ENCODE results near the gene GPRC6A. TPM values are rescaled to one million over a fixed set of nuclear protein-coding genes. Genes with fewer than 3 reads are reported as not detected.
"Not testable (repeated sequence)": the region's sequence is repeated elsewhere in the genome, so short reads cannot be mapped to it uniquely, and the experiment has no call there.

Gene GPRC6A
- total RNA-seq, 4 donors from 2014 or later, result not detected

DNA sequence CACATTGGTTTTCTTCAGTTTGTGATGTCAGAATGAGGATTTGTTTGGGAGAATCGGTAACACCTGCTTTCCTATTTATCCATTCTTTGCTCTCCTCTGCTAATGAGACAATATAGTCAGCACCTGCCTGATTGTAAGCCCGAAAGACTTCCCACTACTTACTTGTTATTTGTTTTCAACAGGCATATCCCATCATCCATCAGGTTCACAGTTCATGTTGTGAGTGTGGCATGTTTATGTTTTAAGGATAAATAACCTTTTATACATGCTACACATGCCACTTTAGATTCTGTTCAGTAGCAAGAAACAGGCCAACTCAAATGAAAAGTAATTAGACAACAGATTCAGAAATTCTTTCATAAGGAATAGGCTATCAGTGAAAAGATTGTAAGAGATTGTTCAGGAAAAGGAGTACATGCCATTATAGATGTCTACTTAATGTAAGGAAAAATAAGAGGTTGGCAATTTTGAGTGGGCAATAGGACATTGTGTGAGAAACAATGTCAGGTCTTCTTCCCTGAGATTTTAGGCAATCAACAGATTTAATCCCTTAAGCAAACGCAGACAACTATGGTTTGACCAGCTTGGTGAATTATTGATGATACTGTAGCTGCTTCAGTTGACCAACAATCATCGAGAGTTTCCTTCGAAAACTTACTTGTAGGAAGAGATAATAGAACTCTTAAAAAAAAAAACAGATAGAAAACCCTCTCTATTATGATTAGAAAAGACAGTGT is 7.9 kb upstream of the GPRC6A start:
- H3K4me3 ChIP-seq, result no peak overlapping the region
- no peaks in the 10 kb centered on the region for H3K27me3 ChIP-seq
- TF ChIP-seq, protein P1, sequence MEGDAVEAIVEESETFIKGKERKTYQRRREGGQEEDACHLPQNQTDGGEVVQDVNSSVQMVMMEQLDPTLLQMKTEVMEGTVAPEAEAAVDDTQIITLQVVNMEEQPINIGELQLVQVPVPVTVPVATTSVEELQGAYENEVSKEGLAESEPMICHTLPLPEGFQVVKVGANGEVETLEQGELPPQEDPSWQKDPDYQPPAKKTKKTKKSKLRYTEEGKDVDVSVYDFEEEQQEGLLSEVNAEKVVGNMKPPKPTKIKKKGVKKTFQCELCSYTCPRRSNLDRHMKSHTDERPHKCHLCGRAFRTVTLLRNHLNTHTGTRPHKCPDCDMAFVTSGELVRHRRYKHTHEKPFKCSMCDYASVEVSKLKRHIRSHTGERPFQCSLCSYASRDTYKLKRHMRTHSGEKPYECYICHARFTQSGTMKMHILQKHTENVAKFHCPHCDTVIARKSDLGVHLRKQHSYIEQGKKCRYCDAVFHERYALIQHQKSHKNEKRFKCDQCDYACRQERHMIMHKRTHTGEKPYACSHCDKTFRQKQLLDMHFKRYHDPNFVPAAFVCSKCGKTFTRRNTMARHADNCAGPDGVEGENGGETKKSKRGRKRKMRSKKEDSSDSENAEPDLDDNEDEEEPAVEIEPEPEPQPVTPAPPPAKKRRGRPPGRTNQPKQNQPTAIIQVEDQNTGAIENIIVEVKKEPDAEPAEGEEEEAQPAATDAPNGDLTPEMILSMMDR (IDR thresholded peaks at IDR 0.05), result no peak
- TF ChIP-seq POLR2A (IDR thresholded peaks at IDR 0.05), result no peak
- no peaks in the 10 kb centered on the region for H3K9me3 ChIP-seq
- no peaks in the 10 kb centered on the region for H3K36me3 ChIP-seq
- no peak for DNase-seq
- no peaks in the 10 kb centered on the region for H3K4me1 ChIP-seq
- H3K27ac ChIP-seq, result no peak overlapping the region

DNA sequence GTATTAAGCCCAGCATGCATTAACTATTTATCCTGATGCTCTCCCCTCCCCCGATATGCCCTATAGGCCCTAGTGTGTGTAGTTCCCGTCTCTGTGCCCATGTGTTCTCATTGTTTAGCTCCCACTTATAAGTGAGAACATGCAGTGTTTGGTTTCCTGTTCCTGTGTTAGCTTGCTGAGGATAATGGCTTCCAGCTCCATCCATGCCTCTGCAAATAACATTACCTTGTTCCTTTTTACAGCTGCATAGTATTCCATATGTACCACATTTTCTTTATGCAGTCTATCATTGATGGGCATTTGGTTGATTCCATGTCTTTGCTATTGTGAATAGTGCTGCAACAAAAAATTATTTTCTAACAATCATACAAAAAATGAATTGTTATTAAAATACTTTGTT is 5.6 kb upstream of the GPRC6A start:
- H3K36me3 ChIP-seq, H3K27me3 ChIP-seq, H3K4me1 ChIP-seq, H3K4me3 ChIP-seq, H3K27ac ChIP-seq, DNase-seq, H3K9me3 ChIP-seq: not testable (repeated sequence)

DNA sequence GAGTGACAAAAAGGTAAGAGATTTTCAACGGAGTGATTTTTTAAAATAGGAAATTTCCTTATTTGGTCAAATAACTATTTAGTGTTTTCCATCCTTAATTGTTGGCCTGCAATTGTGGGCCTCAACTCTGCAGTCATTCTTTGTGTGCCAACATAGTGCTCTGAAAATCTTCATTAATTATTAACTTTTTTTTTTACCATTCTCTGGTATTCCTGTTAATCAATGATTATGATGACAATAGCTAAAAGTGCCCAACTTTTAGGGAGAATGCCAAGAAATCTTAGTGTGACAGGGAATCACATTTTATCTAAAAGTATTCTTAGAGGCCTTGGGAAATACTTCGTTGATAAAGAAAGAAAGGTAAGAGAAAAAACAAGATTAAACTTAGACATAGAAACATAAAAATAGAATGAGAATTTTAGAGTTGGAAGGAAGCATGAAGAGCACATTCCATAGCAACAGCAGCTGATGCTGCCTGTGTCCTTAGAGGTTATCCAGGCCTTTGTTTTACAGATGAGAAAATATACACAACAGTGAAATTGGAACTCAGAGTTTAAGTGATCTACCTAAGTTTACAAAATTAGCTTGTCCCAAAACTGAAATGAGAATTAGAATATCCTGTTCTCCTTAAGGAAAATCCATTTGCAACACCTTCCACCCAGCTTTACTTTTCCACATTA is 1.2 kb downstream of the GPRC6A start:
- TF ChIP-seq, protein P1 (IDR thresholded peaks at IDR 0.05), result no peak
- TF ChIP-seq POLR2A (IDR thresholded peaks at IDR 0.05), result no peak
- Histone ChIP-seq H3K4me1 (no peaks in the 10 kb centered on the region), H3K4me3 (no peak overlapping the region), H3K9me3 (no peaks in the 10 kb centered on the region), H3K27ac (no peak overlapping the region), H3K27me3 (no peaks in the 10 kb centered on the region), H3K36me3 (no peaks in the 10 kb centered on the region)
- no peak for DNase-seq

DNA sequence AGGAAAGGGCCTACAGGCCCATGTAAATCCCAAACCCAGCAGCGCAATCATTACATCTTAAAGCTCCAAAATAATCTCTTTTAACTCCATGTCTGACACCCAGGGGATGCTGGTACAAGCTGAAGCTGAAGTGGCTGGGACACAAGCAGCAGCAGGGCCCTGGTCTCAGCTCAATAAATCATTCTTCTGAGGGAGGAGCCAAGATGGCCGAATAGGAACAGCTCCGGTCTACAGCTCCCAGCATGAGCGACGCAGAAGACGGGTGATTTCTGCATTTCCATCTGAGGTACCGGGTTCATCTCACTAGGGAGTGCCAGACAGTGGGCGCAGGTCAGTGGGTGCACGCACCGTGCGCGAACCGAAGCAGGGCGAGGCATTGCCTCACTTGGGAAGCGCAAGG is 12.5 kb downstream of the GPRC6A start:
- DNase-seq, H3K36me3 ChIP-seq, H3K9me3 ChIP-seq, H3K4me3 ChIP-seq, H3K27me3 ChIP-seq, H3K27ac ChIP-seq, H3K4me1 ChIP-seq: not testable (repeated sequence)

DNA sequence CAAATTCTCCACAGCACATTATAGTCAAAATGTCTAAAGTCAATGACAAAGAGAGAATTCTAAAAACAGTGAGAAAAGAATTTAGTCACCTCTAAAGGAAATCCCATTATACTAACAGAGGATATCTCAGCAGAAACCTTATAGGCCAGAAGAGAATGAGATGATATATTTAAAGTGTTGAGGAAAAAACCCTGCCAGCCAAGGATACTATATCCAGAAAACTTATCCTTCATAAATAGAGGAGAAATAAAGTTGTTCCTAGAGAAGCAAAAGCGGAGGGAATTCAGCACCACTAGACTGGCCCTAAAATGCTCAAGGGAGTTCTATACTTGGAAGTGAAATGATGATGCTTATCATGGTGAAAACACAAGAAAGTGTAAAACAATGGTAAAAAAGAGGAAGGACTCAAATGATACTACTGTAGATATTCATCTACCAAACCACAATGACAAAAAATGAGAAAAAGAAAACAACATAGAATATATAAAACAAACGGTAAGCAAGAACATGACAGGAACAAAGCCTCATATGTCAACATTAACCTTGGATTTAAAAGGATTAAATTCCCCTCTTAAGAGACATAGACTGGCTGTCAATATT is 16.7 kb downstream of the GPRC6A start:
- no peaks in the 10 kb centered on the region for H3K9me3 ChIP-seq
- no peaks in the 10 kb centered on the region for H3K36me3 ChIP-seq
- H3K4me3 ChIP-seq, result no peak overlapping the region
- TF ChIP-seq POLR2A (IDR thresholded peaks at IDR 0.05), result no peak
- TF ChIP-seq, protein P1 (IDR thresholded peaks at IDR 0.05), result no peak
- H3K27ac ChIP-seq, result no peak overlapping the region
- no peak for DNase-seq
- H3K27me3 ChIP-seq, result no peaks in the 10 kb centered on the region
- H3K4me1 ChIP-seq, result no peaks in the 10 kb centered on the region

DNA sequence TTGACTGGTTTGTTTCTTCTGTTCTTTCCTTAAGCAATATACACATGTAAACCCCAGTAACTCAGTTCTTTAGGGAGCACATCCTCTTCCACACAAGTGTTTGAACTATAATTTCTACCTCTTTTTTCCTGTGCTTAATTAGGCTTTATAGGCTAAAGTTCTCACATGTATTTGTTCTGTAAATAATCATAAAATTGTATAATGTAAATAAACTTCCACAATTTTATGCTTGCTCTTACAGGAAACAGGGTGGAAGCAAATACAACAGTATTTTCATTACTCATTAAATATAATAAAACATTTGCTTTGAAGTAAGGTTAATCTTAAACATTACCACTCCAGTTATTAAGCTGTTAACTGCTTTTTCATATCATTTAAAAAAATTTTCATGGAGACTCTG is 26.9 kb downstream of the GPRC6A start:
- DNase-seq, result no peak
- Histone ChIP-seq H3K4me1 (no peaks in the 10 kb centered on the region), H3K36me3 (no peaks in the 10 kb centered on the region), H3K27ac (no peak overlapping the region), H3K4me3 (no peak overlapping the region), H3K9me3 (no peaks in the 10 kb centered on the region), H3K27me3 (no peaks in the 10 kb centered on the region)
- TF ChIP-seq POLR2A (IDR thresholded peaks at IDR 0.05), result no peak
- TF ChIP-seq, protein P1 (IDR thresholded peaks at IDR 0.05), result no peak

Measured in Peyer's patch (tissue), 4 donors.